Prostate gland (tissue), 2 donors: ENCODE data around the gene CTLA4.

Experiments
- CTCF ChIP-seq, 4 experiments: fragments of 200-600 bp in 2 of 4; fragments of 450-650 bp in 2 of 4; sonication (generic) in 2 of 4; IDR thresholded peaks; 1 replicate in 3 of 4; 2 replicates in 1 of 4; pipeline ENCODE4 v1.5.1; 2016 to 2019; ENCODE audit warnings: antibody characterized with exemption in 4 of 4, mild to moderate bottlenecking in 2 of 4, moderate library complexity in 2 of 4
- POLR2A ChIP-seq: fragments of 450-650 bp; IDR thresholded peaks from one replicate; pipeline ENCODE4 v1.6.1; 2016; ENCODE audit warnings: antibody characterized with exemption, mild to moderate bottlenecking

GRCh38 chr2:203824603-203825002 lies 43.0 kb upstream of the CTLA4 start:
- TF ChIP-seq CTCF (IDR thresholded peaks at IDR 0.05) (no peak), POLR2A (no peak)
